Hematopoietic multipotent progenitor cell treated with erythropoietin and hydrocortisone succinate and interleukin-3 and kit ligand, for 17 days (in vitro differentiated cells): Measurements from ENCODE around the gene CCRL2.
"Not testable (repeated sequence)": the region's sequence is repeated elsewhere in the genome, so short reads cannot be mapped to it uniquely, and the experiment has no call there.

Source experiments
- DNase-seq: peaks from one replicate; pipeline ENCODE4 v3.0.0-alpha.2; 2015; ENCODE audit warnings: low spot score

CCRL2 gene

DNA sequence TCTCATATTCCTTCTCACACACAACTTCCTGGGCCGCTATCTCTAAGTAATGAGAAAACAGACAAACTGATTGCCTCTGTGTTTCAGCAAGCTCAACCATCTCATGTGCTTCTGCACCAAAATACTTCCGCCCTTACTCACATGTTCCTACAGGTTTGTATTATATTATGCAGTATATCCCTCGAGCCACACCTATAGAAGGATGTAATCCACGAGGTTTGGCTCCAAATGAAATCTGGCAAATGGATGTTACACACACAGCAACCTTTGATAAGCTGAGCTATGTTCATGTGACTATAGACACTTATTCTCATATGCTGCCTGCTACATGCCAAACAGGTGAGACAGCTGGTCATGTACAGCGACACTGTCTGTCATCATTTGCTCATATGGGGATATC lies 22.6 kb downstream of the CCRL2 start:
- DNase-seq, result no peak

- DNase-seq, result not testable (repeated sequence)
Observed at GRCh38 chr3:46430879-46431278, 23.8 kb downstream of the CCRL2 start.

DNA sequence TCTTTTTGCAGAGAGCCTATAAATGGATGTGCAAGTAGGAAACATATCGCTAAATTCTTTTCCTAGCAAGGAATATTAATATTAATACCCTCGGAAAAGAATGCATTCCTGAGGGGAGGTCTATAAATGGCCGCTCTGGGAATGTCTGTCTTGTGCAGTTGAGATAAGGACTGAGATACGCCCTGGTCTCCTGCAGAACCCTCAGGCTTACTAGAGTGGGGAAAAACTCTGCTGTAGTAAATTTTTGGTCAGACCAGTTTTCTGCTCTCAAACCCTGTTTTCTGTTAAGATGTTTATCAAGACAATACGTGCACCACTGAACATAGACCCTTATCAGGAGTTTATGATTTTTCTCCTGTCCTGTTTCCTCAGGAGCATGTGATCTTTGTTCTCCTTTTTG lies 24.8 kb downstream of the CCRL2 start:
- DNase-seq, result peak; percentile 27

GRCh38 chr3:46433118-46433517 lies 26.1 kb downstream of the CCRL2 start:
- DNase-seq, result peak; percentile 86

GRCh38 chr3:46433841-46434240 lies 26.8 kb downstream of the CCRL2 start:
- DNase-seq, result peak; percentile 51

- peak; percentile 41 for DNase-seq
Observed at GRCh38 chr3:46435081-46435726, 28.1 kb downstream of the CCRL2 start.

DNA sequence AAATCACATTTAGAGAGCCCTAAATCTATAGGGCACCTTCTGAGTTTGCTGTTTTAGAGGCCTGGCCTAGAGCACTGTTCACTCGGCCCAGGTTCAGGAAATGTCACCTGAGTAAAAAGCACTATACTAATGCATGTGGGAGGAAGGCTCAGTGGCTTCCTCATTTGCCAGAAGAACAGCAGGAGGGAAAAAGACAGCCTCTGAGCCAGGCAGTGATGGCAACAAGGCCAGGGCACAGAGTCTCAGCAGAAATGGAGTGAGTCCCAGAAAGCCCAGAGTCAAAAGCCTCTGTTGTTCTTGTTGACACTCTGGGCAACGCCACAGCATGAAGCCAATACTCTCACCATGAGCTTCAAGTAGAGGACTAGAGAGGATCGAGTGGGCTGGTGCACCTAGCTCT lies 31.8 kb downstream of the CCRL2 start:
- no peak for DNase-seq

GRCh38 chr3:46440531-46441294 lies 33.7 kb downstream of the CCRL2 start:
- DNase-seq, result no peak

GRCh38 chr3:46442576-46443530 lies 35.8 kb downstream of the CCRL2 start:
- DNase-seq, result no peak

DNA sequence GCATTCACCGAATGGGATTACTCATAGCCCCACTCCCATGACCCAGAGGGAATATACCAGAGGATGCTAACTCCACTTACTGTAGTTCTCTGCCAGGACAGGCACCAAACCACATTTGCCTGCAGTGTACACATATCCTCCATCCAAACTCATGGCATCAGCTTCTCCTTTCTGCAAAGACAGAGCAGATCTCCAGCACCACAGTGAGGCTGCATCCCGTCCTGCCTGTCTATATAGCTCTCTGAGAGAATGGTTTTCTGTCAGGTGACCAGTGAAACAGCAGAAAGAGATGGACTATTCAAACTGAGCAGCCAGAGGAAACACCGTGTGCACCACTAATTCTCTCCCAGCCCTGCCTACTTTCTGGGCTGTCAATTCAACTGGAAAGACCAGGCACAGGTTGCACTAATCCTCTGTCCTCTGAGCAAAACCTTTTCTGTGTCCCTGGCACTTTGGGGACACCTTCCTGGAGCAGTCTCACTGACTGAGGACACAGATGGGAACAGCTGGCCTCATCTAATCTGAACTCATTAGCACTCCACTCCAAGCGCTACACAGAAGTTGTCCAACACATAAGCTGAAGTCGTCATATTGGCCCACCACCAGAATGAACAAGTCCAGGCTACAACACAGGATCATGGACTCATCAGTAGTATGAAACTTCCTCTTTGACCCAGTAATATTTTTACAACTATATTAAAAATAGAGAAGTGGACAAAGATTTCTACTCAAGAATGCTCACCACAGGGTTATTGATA lies 40.3 kb downstream of the CCRL2 start:
- DNase-seq, result no peak

GRCh38 chr3:46448721-46449120 lies 41.7 kb downstream of the CCRL2 start:
- DNase-seq, result no peak

DNA sequence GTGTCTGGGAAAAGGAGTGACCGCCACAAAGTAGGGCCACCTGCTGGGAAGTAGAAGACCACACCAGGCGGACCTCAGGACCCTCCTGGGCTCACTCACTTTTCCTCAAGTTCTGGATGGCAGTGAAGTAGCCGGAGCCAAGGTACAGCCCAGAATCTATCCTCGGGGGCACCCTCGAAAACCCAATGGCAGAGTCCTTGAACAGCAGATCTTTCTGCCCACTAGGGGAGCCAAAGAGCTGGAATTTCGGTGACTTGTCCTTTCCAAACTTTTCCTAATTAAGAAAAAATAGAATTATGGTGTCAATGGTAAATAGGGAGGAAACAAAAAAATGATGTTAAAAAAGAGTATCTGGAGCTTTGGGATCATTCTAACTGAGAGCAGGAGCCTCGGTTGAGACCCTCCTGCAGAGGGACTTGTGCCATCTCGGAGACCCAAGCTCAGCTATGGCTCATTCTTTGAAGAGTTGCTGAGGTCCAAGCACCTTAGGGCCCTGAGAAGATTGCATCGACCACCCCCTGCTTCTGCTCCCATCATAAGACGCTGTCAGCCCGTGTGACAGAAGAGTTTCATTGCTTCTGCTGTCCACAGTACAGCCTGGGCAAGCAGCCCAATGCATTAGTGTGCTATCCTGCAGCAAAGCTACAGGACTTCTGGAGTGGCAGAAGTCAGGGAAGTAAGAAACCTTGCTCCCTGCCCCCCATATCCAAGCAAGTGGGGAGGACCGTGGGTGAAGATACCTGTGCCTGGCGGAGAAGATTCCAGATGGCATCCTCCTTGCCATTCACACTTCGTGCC lies 42.9 kb downstream of the CCRL2 start:
- peak; percentile 48 for DNase-seq

- no peak for DNase-seq
Observed at GRCh38 chr3:46453526-46454208, 46.6 kb downstream of the CCRL2 start.

DNA sequence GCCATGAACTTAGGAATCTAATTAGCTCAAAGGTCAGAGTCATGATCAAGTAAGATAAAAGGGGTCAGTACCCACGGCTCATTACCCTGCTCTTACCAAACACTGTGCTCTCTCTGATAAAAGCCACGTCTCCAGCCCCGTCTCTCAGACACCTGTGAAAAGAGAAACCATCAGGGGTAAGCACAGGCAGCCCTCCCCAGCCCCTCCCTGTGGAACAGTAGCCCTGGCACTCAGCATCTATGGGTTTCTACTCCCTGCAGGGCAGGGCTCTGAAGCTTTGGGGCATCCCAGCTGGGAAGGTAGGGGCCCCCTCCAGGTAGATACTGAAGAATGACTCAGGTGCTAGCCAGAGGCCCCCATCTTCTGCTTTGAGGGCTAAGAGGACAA lies 47.1 kb downstream of the CCRL2 start:
- DNase-seq, result no peak

GRCh38 chr3:46454606-46455005 lies 47.5 kb downstream of the CCRL2 start:
- no peak for DNase-seq

GRCh38 chr3:46455231-46456115 lies 48.4 kb downstream of the CCRL2 start:
- DNase-seq, result no peak

DNA sequence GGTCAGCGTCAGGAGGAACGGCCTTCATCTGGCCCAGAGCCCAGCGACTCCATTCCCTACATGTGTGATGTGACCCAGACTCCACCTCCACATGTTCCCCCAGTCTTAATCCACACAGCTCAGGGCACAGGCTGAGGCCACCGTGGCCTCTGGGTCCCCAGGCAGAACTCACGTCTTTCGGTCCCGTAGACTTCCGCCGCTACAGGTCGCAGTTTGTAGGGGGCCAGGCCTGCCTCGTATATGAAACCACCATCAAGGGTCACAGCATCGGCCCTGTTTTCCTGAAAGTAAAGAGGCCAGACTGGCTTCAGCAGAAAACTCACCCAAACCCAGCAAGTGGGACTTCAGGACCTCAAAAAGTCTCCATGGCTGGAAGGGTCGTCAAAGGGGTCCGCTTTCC lies 49.1 kb downstream of the CCRL2 start:
- no peak for DNase-seq
